ENCODE results near the gene VBP1. TPM values are rescaled to one million over a fixed set of nuclear protein-coding genes. Genes with fewer than 3 reads are reported as not detected.
"Not testable (repeated sequence)": the region's sequence is repeated elsewhere in the genome, so short reads cannot be mapped to it uniquely, and the experiment has no call there.

VBP1 gene
- total RNA-seq, 1 donor from 2014 or later: 47.0 TPM

- Histone ChIP-seq H3K9me3 (ENCODE audit: control insufficient read depth in 3 of 3, low read length in 3 of 3) (no peaks in the 10 kb centered on the region), H3K9ac (ENCODE audit: low read depth in 1 of 3, low read length in 3 of 3) (no peak overlapping the region), H3K27ac (ENCODE audit: low read depth, low read length) (no peak overlapping the region), H3K4me1 (ENCODE audit: control insufficient read depth in 3 of 3, insufficient read depth in 3 of 3, low read length in 3 of 3) (peaks cover 8 to 17% (median 9%) of the 10 kb centered on the region in 3 donors), H3K36me3 (ENCODE audit: control insufficient read depth in 3 of 3, insufficient read depth in 3 of 3, low read length in 3 of 3) (peaks cover 0 to 4% (median 2%) of the 10 kb centered on the region in 3 donors), H3K4me3 (ENCODE audit: low read length in 3 of 3) (no peak overlapping the region), H3K27me3 (ENCODE audit: control insufficient read depth in 3 of 3, insufficient read depth in 3 of 3, low read length in 3 of 3) (no peaks in the 10 kb centered on the region)
Measured at GRCh38 chrX:155221351-155221750, 5.1 kb downstream of the VBP1 start.

GRCh38 chrX:155223746-155224145, 7.5 kb downstream of the VBP1 start:
- H3K27me3 ChIP-seq (ENCODE audit: control insufficient read depth in 3 of 3, insufficient read depth in 3 of 3, low read length in 3 of 3); H3K4me1 ChIP-seq (ENCODE audit: control insufficient read depth in 3 of 3, insufficient read depth in 3 of 3, low read length in 3 of 3); H3K9ac ChIP-seq (ENCODE audit: low read depth in 1 of 3, low read length in 3 of 3); H3K27ac ChIP-seq (ENCODE audit: low read depth, low read length); H3K36me3 ChIP-seq (ENCODE audit: control insufficient read depth in 3 of 3, insufficient read depth in 3 of 3, low read length in 3 of 3); H3K4me3 ChIP-seq (ENCODE audit: low read length in 3 of 3); H3K9me3 ChIP-seq (ENCODE audit: control insufficient read depth in 3 of 3, low read length in 3 of 3): not testable (repeated sequence)

- H3K4me3 ChIP-seq (ENCODE audit: low read length in 3 of 3): no peak overlapping the region
- peaks cover 2 to 4% (median 4%) of the 10 kb centered on the region in 3 donors for H3K36me3 ChIP-seq (ENCODE audit: control insufficient read depth in 3 of 3, insufficient read depth in 3 of 3, low read length in 3 of 3)
- no peak overlapping the region for H3K9ac ChIP-seq (ENCODE audit: low read depth in 1 of 3, low read length in 3 of 3)
- no peak overlapping the region for H3K27ac ChIP-seq (ENCODE audit: low read depth, low read length)
- H3K9me3 ChIP-seq (ENCODE audit: control insufficient read depth in 3 of 3, low read length in 3 of 3): no peaks in the 10 kb centered on the region
- H3K4me1 ChIP-seq (ENCODE audit: control insufficient read depth in 3 of 3, insufficient read depth in 3 of 3, low read length in 3 of 3): peaks cover 0 to 3% (median 2%) of the 10 kb centered on the region in 3 donors
- H3K27me3 ChIP-seq (ENCODE audit: control insufficient read depth in 3 of 3, insufficient read depth in 3 of 3, low read length in 3 of 3): no peaks in the 10 kb centered on the region
Measured at GRCh38 chrX:155225774-155226173, 9.5 kb downstream of the VBP1 start.

GRCh38 chrX:155231163-155231562, 14.9 kb downstream of the VBP1 start:
- no peak overlapping the region for H3K27ac ChIP-seq (ENCODE audit: low read depth, low read length)
- H3K4me1 ChIP-seq (ENCODE audit: control insufficient read depth in 3 of 3, insufficient read depth in 3 of 3, low read length in 3 of 3): peaks cover 0 to 2% (median 0%) of the 10 kb centered on the region in 3 donors
- no peak overlapping the region for H3K4me3 ChIP-seq (ENCODE audit: low read length in 3 of 3)
- no peaks in the 10 kb centered on the region for H3K27me3 ChIP-seq (ENCODE audit: control insufficient read depth in 3 of 3, insufficient read depth in 3 of 3, low read length in 3 of 3)
- H3K9ac ChIP-seq (ENCODE audit: low read depth in 1 of 3, low read length in 3 of 3): no peak overlapping the region
- H3K36me3 ChIP-seq (ENCODE audit: control insufficient read depth in 3 of 3, insufficient read depth in 3 of 3, low read length in 3 of 3): peaks cover 0 to 8% (median 7%) of the 10 kb centered on the region in 3 donors
- no peaks in the 10 kb centered on the region for H3K9me3 ChIP-seq (ENCODE audit: control insufficient read depth in 3 of 3, low read length in 3 of 3)

GRCh38 chrX:155235891-155236290, 19.6 kb downstream of the VBP1 start:
- no peak overlapping the region for H3K4me3 ChIP-seq (ENCODE audit: low read length in 3 of 3)
- no peaks in the 10 kb centered on the region for H3K4me1 ChIP-seq (ENCODE audit: control insufficient read depth in 3 of 3, insufficient read depth in 3 of 3, low read length in 3 of 3)
- H3K36me3 ChIP-seq (ENCODE audit: control insufficient read depth in 3 of 3, insufficient read depth in 3 of 3, low read length in 3 of 3): peaks cover 6 to 21% (median 8%) of the 10 kb centered on the region in 3 donors
- no peak overlapping the region for H3K27ac ChIP-seq (ENCODE audit: low read depth, low read length)
- H3K9ac ChIP-seq (ENCODE audit: low read depth in 1 of 3, low read length in 3 of 3): no peak overlapping the region
- H3K27me3 ChIP-seq (ENCODE audit: control insufficient read depth in 3 of 3, insufficient read depth in 3 of 3, low read length in 3 of 3): no peaks in the 10 kb centered on the region
- no peaks in the 10 kb centered on the region for H3K9me3 ChIP-seq (ENCODE audit: control insufficient read depth in 3 of 3, low read length in 3 of 3)

- no peak overlapping the region for H3K4me3 ChIP-seq (ENCODE audit: low read length in 3 of 3)
- no peak overlapping the region for H3K9ac ChIP-seq (ENCODE audit: low read depth in 1 of 3, low read length in 3 of 3)
- peaks cover 5 to 21% (median 6%) of the 10 kb centered on the region in 3 donors for H3K36me3 ChIP-seq (ENCODE audit: control insufficient read depth in 3 of 3, insufficient read depth in 3 of 3, low read length in 3 of 3)
- no peak overlapping the region for H3K27ac ChIP-seq (ENCODE audit: low read depth, low read length)
- H3K4me1 ChIP-seq (ENCODE audit: control insufficient read depth in 3 of 3, insufficient read depth in 3 of 3, low read length in 3 of 3): no peaks in the 10 kb centered on the region
- H3K27me3 ChIP-seq (ENCODE audit: control insufficient read depth in 3 of 3, insufficient read depth in 3 of 3, low read length in 3 of 3): no peaks in the 10 kb centered on the region
- H3K9me3 ChIP-seq (ENCODE audit: control insufficient read depth in 3 of 3, low read length in 3 of 3): no peaks in the 10 kb centered on the region
Measured at GRCh38 chrX:155237719-155238118, 21.5 kb downstream of the VBP1 start.

- H3K27ac ChIP-seq (ENCODE audit: low read depth, low read length): no peak overlapping the region
Measured at GRCh38 chrX:155242300-155242699, 26.0 kb downstream of the VBP1 start.

GRCh38 chrX:155246748-155247147, 30.5 kb downstream of the VBP1 start:
- no peak overlapping the region for H3K4me3 ChIP-seq (ENCODE audit: low read length in 3 of 3)
- no peaks in the 10 kb centered on the region for H3K27me3 ChIP-seq (ENCODE audit: control insufficient read depth in 3 of 3, insufficient read depth in 3 of 3, low read length in 3 of 3)
- no peaks in the 10 kb centered on the region for H3K36me3 ChIP-seq (ENCODE audit: control insufficient read depth in 3 of 3, insufficient read depth in 3 of 3, low read length in 3 of 3)
- H3K27ac ChIP-seq (ENCODE audit: low read depth, low read length): no peak overlapping the region
- H3K9ac ChIP-seq (ENCODE audit: low read depth in 1 of 3, low read length in 3 of 3): no peak overlapping the region
- no peaks in the 10 kb centered on the region for H3K9me3 ChIP-seq (ENCODE audit: control insufficient read depth in 3 of 3, low read length in 3 of 3)
- H3K4me1 ChIP-seq (ENCODE audit: control insufficient read depth in 3 of 3, insufficient read depth in 3 of 3, low read length in 3 of 3): no peaks in the 10 kb centered on the region

More at GRCh38 chrX:155242300-155242699, 26.0 kb downstream of the VBP1 start:
- Histone ChIP-seq H3K9me3 (ENCODE audit: control insufficient read depth in 3 of 3, low read length in 3 of 3) (no peaks in the 10 kb centered on the region), H3K36me3 (ENCODE audit: control insufficient read depth in 3 of 3, insufficient read depth in 3 of 3, low read length in 3 of 3) (peaks cover 5 to 10% (median 5%) of the 10 kb centered on the region in 3 donors), H3K9ac (ENCODE audit: low read depth in 1 of 3, low read length in 3 of 3) (no peak overlapping the region), H3K27me3 (ENCODE audit: control insufficient read depth in 3 of 3, insufficient read depth in 3 of 3, low read length in 3 of 3) (no peaks in the 10 kb centered on the region), H3K4me3 (ENCODE audit: low read length in 3 of 3) (no peak overlapping the region), H3K4me1 (ENCODE audit: control insufficient read depth in 3 of 3, insufficient read depth in 3 of 3, low read length in 3 of 3) (no peaks in the 10 kb centered on the region)

- Histone ChIP-seq H3K4me1 (ENCODE audit: control insufficient read depth in 3 of 3, insufficient read depth in 3 of 3, low read length in 3 of 3) (no peaks in the 10 kb centered on the region), H3K27ac (ENCODE audit: low read depth, low read length) (no peak overlapping the region)
Measured at GRCh38 chrX:155247497-155247896, 31.2 kb downstream of the VBP1 start.

GRCh38 chrX:155251391-155251790, 35.1 kb downstream of the VBP1 start:
- no peaks in the 10 kb centered on the region for H3K9me3 ChIP-seq (ENCODE audit: control insufficient read depth in 3 of 3, low read length in 3 of 3)
- no peak overlapping the region for H3K27ac ChIP-seq (ENCODE audit: low read depth, low read length)
- H3K4me3 ChIP-seq (ENCODE audit: low read length in 3 of 3): no peak overlapping the region
- no peaks in the 10 kb centered on the region for H3K27me3 ChIP-seq (ENCODE audit: control insufficient read depth in 3 of 3, insufficient read depth in 3 of 3, low read length in 3 of 3)
- H3K9ac ChIP-seq (ENCODE audit: low read depth in 1 of 3, low read length in 3 of 3): no peak overlapping the region
- H3K4me1 ChIP-seq (ENCODE audit: control insufficient read depth in 3 of 3, insufficient read depth in 3 of 3, low read length in 3 of 3): no peaks in the 10 kb centered on the region
- no peaks in the 10 kb centered on the region for H3K36me3 ChIP-seq (ENCODE audit: control insufficient read depth in 3 of 3, insufficient read depth in 3 of 3, low read length in 3 of 3)

More at GRCh38 chrX:155247497-155247896, 31.2 kb downstream of the VBP1 start:
- H3K9me3 ChIP-seq (ENCODE audit: control insufficient read depth in 3 of 3, low read length in 3 of 3): no peaks in the 10 kb centered on the region
- H3K4me3 ChIP-seq (ENCODE audit: low read length in 3 of 3): no peak overlapping the region
- H3K36me3 ChIP-seq (ENCODE audit: control insufficient read depth in 3 of 3, insufficient read depth in 3 of 3, low read length in 3 of 3): no peaks in the 10 kb centered on the region
- no peak overlapping the region for H3K9ac ChIP-seq (ENCODE audit: low read depth in 1 of 3, low read length in 3 of 3)
- H3K27me3 ChIP-seq (ENCODE audit: control insufficient read depth in 3 of 3, insufficient read depth in 3 of 3, low read length in 3 of 3): no peaks in the 10 kb centered on the region

Measured in skeletal muscle tissue (tissue), 4 donors.